ENCODE results near the gene ANKRD62. TPM values are rescaled to one million over a fixed set of nuclear protein-coding genes. Genes with fewer than 3 reads are reported as not detected.

The ANKRD62 gene
- total RNA-seq, 4 donors from 2014 or later = 0.16 to 1.2 TPM; not detected in 2

DNA sequence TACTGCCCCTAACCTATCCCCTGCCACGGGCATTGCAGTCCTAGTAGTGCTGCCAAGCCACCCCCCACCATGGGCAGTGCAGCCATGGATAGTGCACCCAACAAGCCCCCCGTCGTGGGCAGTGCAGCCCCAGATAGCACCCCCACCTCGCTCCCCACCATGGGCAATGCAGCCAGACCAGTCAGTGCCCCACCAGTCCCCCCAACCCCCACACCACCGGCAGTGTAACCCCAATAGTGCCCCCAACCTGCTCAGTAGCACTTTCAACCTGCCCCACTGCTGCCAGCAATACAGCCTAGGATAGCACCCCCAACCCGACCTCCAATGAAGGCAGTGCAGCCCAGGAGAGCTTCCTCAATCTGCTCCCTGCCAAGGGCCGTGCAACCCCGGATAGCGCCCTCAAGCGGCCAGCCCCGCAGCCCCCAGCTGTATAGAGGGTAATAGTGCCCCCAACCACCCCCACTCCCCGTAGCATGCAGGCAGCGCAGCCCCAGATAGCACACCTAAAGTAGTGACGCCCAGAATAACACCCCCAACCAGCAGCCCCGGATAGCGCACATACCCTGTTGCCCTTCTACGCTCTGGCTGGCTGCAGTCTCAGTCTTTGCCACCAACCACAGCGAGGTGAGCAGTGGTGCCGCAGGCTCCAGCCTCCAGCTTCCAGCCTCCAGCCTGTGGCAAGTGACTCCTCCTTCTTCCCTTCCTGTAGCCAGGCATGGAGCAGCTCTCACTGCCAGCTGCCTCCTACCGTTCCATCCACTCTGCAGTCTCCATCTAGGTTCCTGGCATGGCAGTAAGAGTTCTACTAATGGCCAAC lies 45.4 kb upstream of the ANKRD62 start:
- TF ChIP-seq POLR2AphosphoS5 (IDR thresholded peaks at IDR 0.05) (no peak), POLR2A (IDR thresholded peaks at IDR 0.05) (no peak), CTCF (IDR thresholded peaks at IDR 0.05) (no peak), EP300 (IDR thresholded peaks at IDR 0.05) (no peak)

GRCh38 chr18:12048827-12049175 lies 44.8 kb upstream of the ANKRD62 start:
- Histone ChIP-seq H3K27me3 (no peaks in the 10 kb centered on the region), H3K4me1 (no peaks in the 10 kb centered on the region), H3K27ac (no peak overlapping the region), H3K36me3 (no peaks in the 10 kb centered on the region), H3K9me3 (no peaks in the 10 kb centered on the region), H3K4me3 (no peak overlapping the region)
- 53% methylated on average over 2 of the region's 2 CpGs for WGBS
- no peak for DNase-seq (ENCODE audit: low spot score in 2 of 2)
- TF ChIP-seq POLR2A (IDR thresholded peaks at IDR 0.05) (no peak), POLR2AphosphoS5 (IDR thresholded peaks at IDR 0.05) (no peak), CTCF (IDR thresholded peaks at IDR 0.05) (no peak)

More for the DNA sequence above, 45.4 kb upstream of the ANKRD62 start:
- Histone ChIP-seq H3K36me3 (no peaks in the 10 kb centered on the region), H3K27me3 (no peaks in the 10 kb centered on the region), H3K4me3 (no peak overlapping the region), H3K9me3 (no peaks in the 10 kb centered on the region), H3K4me1 (no peaks in the 10 kb centered on the region), H3K27ac (no peak overlapping the region)
- no peak for DNase-seq (ENCODE audit: low spot score in 2 of 2)
- WGBS = 87% methylated on average over 15 of the region's 20 CpGs

DNA sequence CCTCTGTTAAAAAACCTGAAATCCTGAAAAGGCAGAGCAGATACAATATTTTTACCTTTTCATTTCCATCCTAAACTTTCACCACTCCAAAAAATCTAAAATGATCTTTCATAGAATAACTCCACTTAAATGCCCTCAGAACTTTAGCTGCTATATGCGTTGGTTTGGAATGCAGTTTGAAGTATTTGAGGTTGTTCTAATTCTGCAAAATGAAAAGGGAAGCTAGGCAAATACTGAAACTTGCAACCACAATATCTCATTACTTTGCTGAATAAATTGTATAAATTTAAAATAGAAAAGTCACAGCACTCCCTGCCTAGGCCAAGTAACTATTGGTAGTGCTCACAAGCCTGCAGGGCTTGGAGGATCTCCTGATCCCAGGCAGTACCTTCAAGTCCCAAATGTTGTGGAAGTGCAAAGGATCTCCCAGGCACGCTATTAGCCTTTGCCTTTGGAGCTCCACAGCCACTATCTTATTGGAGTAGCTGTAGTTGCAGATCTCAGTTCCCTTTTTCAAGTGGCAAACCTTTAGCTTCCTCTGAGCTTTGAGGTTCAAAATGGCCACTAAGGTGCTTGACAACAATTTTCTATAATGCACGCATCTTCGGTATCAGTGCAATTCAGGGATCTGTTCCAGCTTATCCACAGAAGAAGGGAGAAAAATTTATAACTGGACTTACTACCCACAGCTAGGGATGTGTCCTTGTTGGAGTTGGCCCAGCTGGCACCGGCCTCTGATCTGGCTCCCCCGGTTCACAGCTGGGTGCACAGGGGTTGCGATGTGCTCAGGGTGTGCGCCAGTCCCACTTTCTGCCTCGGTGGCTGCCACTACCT lies 43.4 kb upstream of the ANKRD62 start:
- Histone ChIP-seq H3K27me3 (no peaks in the 10 kb centered on the region), H3K4me3 (no peak overlapping the region), H3K36me3 (no peaks in the 10 kb centered on the region), H3K27ac (no peak overlapping the region), H3K9me3 (no peaks in the 10 kb centered on the region), H3K4me1 (no peaks in the 10 kb centered on the region)
- DNase-seq (ENCODE audit: low spot score in 2 of 2) = no peak
- TF ChIP-seq POLR2A (IDR thresholded peaks at IDR 0.05) (no peak), CTCF (IDR thresholded peaks at IDR 0.05) (no peak), POLR2AphosphoS5 (IDR thresholded peaks at IDR 0.05) (no peak), EP300 (IDR thresholded peaks at IDR 0.05) (no peak)
- 58% methylated on average over 9 of the region's 9 CpGs for WGBS

DNA sequence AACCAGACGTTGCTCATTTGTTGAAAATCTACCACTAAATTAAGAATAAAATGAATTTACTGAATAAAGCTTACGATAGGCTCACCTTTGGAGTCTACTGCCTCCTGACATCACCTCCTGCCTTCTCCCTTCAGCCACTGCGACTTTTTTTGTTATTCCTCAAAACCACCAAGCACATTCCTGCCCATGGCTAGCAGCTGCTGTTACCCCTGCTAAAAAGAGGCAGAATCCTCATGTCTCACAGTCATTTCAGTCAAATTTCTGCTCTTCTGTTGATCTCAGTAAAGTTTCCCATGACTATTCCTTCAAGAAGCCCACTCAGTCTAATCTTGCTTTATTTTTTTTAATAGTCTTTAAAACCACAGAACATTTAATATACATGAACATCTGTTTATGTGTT lies 40.8 kb upstream of the ANKRD62 start:
- Histone ChIP-seq H3K27me3 (no peaks in the 10 kb centered on the region), H3K9me3 (no peaks in the 10 kb centered on the region), H3K4me1 (no peaks in the 10 kb centered on the region), H3K36me3 (no peaks in the 10 kb centered on the region), H3K27ac (no peak overlapping the region), H3K4me3 (no peak overlapping the region)
- no peak for DNase-seq (ENCODE audit: low spot score in 2 of 2)
- 82% methylated on average over 3 of the region's 3 CpGs for WGBS
- TF ChIP-seq CTCF (IDR thresholded peaks at IDR 0.05) (no peak), POLR2AphosphoS5 (IDR thresholded peaks at IDR 0.05) (no peak), EP300 (IDR thresholded peaks at IDR 0.05) (no peak)

GRCh38 chr18:12053289-12053688 lies 40.4 kb upstream of the ANKRD62 start:
- Histone ChIP-seq H3K27me3 (no peaks in the 10 kb centered on the region), H3K4me3 (no peak overlapping the region), H3K4me1 (no peaks in the 10 kb centered on the region), H3K27ac (no peak overlapping the region), H3K9me3 (no peaks in the 10 kb centered on the region), H3K36me3 (no peaks in the 10 kb centered on the region)
- WGBS = 56% methylated on average over 2 of the region's 2 CpGs
- DNase-seq (ENCODE audit: low spot score in 2 of 2) = no peak
- TF ChIP-seq POLR2A (IDR thresholded peaks at IDR 0.05) (no peak), POLR2AphosphoS5 (IDR thresholded peaks at IDR 0.05) (no peak), CTCF (IDR thresholded peaks at IDR 0.05) (no peak), EP300 (IDR thresholded peaks at IDR 0.05) (no peak)

Measured in suprapubic skin (tissue), 4 donors.